Anterior cingulate cortex (tissue), 58 donors: ENCODE measurements around the gene FBXO31.

Experiments
- DNase-seq, 58 donors: peaks; one replicate each; lab custom pipeline; 2025; lab: John Stamatoyannopoulos, UW

FBXO31 gene

GRCh38 chr16:87317750-87318644, 65.6 kb downstream of the FBXO31 start:
- peak in 6 of 58 donors; percentile 32 to 59 (median 41) for DNase-seq

DNA sequence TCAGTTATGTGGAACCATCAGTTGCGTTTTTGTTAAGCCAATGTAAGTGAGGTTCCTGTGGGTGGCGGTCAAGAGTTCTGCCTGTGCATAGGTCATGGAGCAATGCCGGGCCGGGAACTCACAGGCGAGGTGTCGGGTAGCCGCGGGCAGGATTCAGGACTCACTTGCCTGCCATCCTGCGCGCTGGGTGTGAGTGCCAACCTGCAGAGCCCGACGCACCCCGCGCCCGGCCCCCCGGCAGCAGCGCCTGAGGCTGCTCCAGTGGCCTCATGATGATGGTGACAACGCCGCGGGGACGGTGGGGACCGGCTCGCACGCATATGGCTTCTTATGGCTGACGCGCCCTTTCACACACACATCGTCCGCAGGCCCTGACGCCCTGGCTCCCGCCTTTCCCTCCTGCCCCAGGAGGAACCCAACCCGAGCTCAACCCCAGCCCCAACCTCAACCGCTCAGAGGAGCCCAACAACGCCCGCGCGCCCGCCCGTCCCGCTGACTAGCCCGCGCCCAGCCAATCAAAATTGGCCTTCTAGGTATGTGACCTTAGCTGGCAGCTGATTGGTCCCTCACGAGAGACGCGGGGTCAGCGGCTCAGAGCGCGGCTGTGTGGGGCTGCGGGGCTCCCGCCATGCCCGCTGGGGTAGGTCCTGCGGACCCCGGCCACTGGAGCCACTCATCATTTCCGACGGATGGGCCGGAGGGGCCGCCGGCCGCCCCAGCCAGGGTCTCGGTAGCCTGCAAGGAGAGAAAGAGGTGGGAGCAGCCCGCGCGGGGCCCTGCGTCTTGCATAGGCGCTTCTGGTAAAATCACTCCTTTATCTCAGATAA, 66.4 kb downstream of the FBXO31 start, which contains the start of gene C16orf95:
C16orf95 (minus strand) TSS at position 470 of the 827 bp plus-strand sequence; CDS start at position 320, 150 bp downstream.
- DNase-seq, result peak; percentile 82 to 98 (median 94)

- DNase-seq, result no peak
Observed at GRCh38 chr16:87316450-87316922, 67.1 kb downstream of the FBXO31 start.

DNA sequence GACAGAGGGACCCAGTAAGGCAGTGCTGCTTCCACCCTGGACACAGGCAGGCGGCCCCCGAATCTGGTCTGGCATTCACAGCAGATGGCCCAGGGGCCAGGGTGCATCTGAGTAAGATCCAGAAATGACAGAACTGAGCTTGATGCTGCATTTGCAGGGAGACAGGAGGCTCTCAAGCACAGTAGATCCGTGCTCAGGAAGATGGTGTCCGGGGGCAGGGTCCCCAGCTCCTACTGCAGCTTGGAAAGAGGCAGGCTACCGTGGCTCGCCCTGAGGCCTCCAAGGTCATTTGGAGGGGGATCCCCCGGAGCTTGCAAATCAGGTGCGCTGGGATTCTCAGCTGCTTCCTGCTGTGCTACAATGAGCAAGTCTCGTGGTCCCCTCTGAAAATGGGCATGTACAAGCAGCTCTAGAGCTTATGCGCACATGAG, 68.6 kb downstream of the FBXO31 start:
- no peak for DNase-seq

GRCh38 chr16:87312008-87312407, 71.6 kb downstream of the FBXO31 start:
- no peak for DNase-seq

DNA sequence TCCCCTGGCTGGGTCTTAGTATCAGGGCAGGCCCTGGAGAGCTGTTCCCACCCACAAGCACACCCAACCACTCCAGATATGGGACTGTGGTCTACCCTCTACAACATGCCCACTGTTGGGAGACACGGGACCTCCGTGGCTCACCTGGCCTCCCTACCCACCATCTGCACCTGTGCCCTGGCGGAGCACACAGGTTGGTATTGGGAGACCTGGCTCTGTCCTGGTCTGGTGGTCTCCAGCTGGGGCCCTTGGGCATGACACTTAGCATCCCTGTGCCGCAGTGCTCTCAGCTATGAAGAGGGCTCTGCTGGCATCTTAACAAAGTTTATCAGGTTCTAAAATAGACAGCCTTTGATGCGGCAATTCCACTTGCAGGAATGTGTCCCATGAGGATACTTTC, 72.2 kb downstream of the FBXO31 start:
- no peak for DNase-seq

- DNase-seq, result no peak
Observed at GRCh38 chr16:87310610-87311009, 73.0 kb downstream of the FBXO31 start.

DNA sequence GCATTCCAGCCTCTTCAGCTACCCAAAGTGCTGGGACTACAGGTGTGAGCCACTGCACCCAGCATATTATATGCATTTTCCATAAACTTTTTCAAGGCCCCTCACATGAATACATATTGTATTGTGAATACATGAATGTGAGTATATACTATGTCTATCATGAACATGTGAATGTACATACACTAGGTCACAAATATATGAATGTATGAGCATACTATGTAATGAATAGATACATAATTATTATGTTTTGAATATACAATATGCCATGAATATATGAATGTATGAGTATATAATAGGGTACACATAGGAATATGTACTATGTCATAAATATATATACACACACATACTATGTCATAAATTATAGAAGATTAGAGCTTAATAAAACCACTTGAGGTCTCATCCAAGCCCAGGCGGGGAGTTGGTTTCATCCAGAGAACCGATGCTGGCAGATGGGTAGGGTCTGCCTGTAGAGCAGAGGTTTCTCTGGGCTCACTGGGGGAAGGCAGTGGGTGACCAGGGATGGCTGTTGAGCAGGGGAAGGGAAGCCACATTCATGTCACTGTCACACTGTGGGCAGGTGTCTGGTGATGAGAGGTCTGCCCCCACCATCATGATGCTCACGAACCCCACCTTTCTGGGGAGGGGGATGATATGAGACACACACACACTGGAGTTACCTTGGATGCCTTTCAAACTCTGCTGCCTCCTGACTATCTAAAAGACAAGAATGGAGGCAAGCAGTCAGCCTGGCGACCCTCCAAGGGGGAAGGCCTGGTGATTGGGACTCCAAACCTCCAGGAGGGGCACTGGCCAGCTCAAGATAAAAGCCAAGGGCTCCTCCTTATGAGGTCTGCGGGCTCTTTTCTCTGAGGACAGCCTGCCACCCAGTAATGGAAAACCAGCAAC, 73.7 kb downstream of the FBXO31 start:
- no peak for DNase-seq

GRCh38 chr16:87308826-87309225, 74.8 kb downstream of the FBXO31 start:
- no peak for DNase-seq

DNA sequence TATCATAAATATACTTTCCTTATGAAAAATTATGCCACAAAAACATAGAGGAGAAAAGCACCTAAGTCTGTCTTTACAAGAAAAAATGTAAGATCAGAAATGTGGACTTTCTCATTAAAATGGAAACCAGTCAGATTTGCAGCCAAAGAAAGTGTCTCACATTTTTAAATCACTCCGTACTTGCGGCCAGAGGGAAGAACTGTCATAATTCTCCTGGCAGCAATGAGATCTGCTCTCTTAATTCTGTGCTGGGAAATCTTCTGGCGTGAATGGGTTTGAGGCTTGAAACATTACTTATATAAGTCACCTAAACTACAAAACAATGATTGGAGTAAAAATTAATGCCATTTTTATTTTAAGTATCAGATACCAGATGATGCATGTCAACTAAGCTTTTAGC, 77.1 kb downstream of the FBXO31 start:
- no peak for DNase-seq

GRCh38 chr16:87305505-87306391, 77.8 kb downstream of the FBXO31 start:
- peak in 10 of 58 donors; percentile 4 to 50 (median 32) for DNase-seq

DNA sequence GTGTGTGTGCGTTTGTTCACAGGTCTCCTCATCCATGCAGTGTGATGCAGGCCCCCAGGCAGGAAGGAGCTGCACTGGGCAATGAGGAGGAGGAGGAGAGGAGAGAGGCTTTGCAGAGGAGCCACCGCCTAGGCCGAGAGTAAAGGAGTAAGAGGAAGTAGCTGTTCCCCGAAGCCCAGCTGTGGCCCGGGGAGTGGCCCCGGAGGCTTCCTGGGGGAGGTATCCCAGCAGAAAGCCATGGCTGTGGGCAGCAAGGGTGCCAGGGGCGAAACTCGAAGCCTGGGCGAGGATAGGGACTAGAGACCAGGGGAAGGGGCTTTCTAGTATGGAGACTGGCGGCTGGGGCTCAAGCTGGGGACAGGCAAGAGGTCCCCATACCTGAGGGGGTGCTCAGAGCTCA, 78.6 kb downstream of the FBXO31 start:
- DNase-seq, result no peak

DNA sequence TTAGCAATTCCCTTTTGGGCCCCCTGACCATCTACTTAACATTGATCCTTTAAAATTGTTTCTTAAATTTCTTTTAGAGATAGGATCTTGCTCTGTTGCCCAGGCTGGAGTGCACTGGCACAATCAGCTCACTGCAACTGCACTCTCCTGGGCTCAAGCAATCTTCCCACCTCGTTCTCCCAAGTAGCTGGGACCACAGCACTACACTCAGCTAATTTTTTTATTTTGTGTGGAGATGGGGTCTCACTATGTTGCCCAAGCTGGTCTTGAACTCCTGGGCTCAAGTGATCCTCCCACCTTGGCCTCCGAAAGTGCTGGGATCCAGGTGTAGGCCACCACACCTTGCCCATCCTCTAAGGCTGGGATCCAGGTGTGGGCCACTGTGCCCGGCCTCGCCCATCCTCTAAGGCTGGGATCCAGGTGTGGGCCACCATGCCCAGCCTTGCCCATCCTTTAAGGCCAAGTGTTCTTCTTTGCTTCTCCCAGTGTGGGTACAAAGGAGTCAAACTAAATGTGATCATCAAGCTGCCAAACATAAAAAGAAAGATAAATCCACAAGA, 79.5 kb downstream of the FBXO31 start:
- DNase-seq, result no peak

GRCh38 chr16:87303431-87303930, 80.1 kb downstream of the FBXO31 start:
- DNase-seq, result no peak

GRCh38 chr16:87298857-87299465, 84.6 kb downstream of the FBXO31 start:
- no peak for DNase-seq

DNA sequence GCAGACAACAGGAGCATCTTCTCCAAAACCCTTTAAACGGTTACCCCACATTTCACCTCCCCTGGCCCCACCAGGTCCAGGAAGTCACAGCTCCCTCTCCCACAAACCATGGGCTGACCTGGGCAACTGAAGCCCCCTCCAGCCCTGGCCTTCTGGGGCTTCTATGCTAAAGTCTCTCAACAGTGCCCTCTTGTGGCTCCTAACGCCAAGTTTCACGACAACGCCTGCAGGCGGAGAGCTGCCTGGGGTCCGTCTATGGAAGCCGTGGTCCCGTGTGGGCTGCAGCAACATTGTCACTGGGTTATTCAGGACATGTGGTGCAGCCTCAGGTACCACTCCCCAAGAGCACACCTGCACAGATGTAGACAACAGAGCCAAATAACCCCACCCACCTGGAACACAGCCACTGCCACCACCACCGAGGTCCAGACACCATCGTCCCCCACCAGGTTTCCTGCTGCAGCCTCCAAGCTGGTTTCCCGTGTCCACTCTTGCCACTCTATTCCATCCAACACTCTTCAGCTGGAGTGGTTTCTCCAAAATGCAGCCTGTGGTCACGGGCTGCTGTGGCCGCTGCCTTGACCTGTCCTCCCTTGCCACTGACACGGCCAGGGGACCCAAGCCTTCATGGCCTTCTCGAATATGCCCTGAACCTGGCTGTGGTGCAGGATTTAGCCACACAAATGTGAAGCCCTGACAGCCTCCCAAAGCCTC, 85.5 kb downstream of the FBXO31 start:
- DNase-seq, result peak in 7 of 58 donors; percentile 4 to 36 (median 12)

GRCh38 chr16:87297407-87297806, 86.2 kb downstream of the FBXO31 start:
- DNase-seq, result no peak
